GM23248 (cell line): ENCODE measurements around the gene ASCL5. TPM values are rescaled to one million over a fixed set of nuclear protein-coding genes. Genes with fewer than 3 reads are reported as not detected.

ENCODE experiments used
- DNase-seq: peaks from one replicate; pipeline ENCODE4 v3.0.0-alpha.2; 2015
- H2AFZ ChIP-seq: fragments of 200-600 bp; sonication (generic); 2 replicates; pipeline ENCODE4 v1.6.1; 2016; ENCODE audit warnings: antibody characterized with exemption
- H3F3A ChIP-seq: fragments of 200-600 bp; sonication (generic); 2 replicates; pipeline ENCODE4 v1.6.1; 2016; ENCODE audit warnings: mild to moderate bottlenecking, antibody characterized with exemption, mixed run types; ENCODE audit not compliant: insufficient read depth
- H3K27ac ChIP-seq: fragments of 200-600 bp; sonication (generic); 2 replicates; pipeline ENCODE4 v1.5.1; 2016; ENCODE audit warnings: mild to moderate bottlenecking
- H3K27me3 ChIP-seq: fragments of 200-600 bp; sonication (generic); replicated peaks from 2 replicates; pipeline ENCODE4 v1.6.1; 2016; ENCODE audit warnings: mild to moderate bottlenecking; ENCODE audit not compliant: insufficient read depth
- H3K36me3 ChIP-seq: fragments of 200-600 bp; sonication (generic); 2 replicates; pipeline ENCODE4 v1.6.1; 2016; ENCODE audit warnings: low read depth, mild to moderate bottlenecking
- H3K4me1 ChIP-seq: fragments of 200-600 bp; sonication (generic); 2 replicates; pipeline ENCODE4 v1.6.1; 2016; ENCODE audit warnings: mild to moderate bottlenecking; ENCODE audit not compliant: insufficient read depth
- H3K4me2 ChIP-seq: fragments of 200-600 bp; sonication (generic); one replicate; pipeline ENCODE4 v1.6.1; 2016; ENCODE audit warnings: mild to moderate bottlenecking; ENCODE audit not compliant: unreplicated experiment
- H3K4me3 ChIP-seq: fragments of 200-600 bp; sonication (generic); 2 replicates; pipeline ENCODE4 v1.5.1; 2016; ENCODE audit warnings: mild to moderate bottlenecking
- H3K79me2 ChIP-seq: fragments of 200-600 bp; sonication (generic); 2 replicates; pipeline ENCODE4 v1.6.1; 2016; ENCODE audit warnings: mild to moderate bottlenecking; ENCODE audit not compliant: insufficient read depth
- H3K9ac ChIP-seq: fragments of 200-600 bp; sonication (generic); 2 replicates; pipeline ENCODE4 v1.6.1; 2016; ENCODE audit warnings: mild to moderate bottlenecking
- H3K9me2 ChIP-seq: fragments of 200-600 bp; sonication (generic); 2 replicates; pipeline ENCODE4 v1.6.1; 2016; ENCODE audit warnings: mixed run types, mild to moderate bottlenecking, moderate library complexity; ENCODE audit not compliant: insufficient read depth
- H3K9me3 ChIP-seq: fragments of 200-600 bp; sonication (generic); one replicate; pipeline ENCODE4 v1.6.1; 2017; ENCODE audit warnings: low read depth
- H4K20me1 ChIP-seq: fragments of 200-600 bp; sonication (generic); 2 replicates; pipeline ENCODE4 v1.6.0; 2016; ENCODE audit not compliant: insufficient read depth
- EZH2 ChIP-seq: fragments of 200-600 bp; sonication (generic); IDR thresholded peaks from 2 replicates; pipeline ENCODE4 v1.6.1; 2018; ENCODE audit warnings: antibody characterized with exemption, mild to moderate bottlenecking; ENCODE audit not compliant: insufficient read depth, poor library complexity, severe bottlenecking
- EZH2phosphoT487 ChIP-seq: fragments of 200-600 bp; sonication (generic); IDR thresholded peaks from 2 replicates; pipeline ENCODE4 v1.6.1; 2018; ENCODE audit warnings: antibody characterized with exemption, moderate library complexity, mild to moderate bottlenecking, low read depth; ENCODE audit not compliant: insufficient read depth
- WGBS, 2 experiments: methylation state at CpG; one replicate each; pipeline ENCODE4 v1.1.6; 2015 to 2017; ENCODE audit warnings: low lambda C conversion rate in 2 of 2, low coverage in 1 of 2; ENCODE audit errors: missing lambda C conversion rate in 2 of 2; 5-methylcytosine and 5-hydroxymethylcytosine counted together
- in situ Hi-C: fragments of 300-500 bp; cut with MboI; formaldehyde crosslinking; loops from 2 replicates; pipeline ENCODE4 v1.15.0; 2020
- polyA plus RNA-seq: library from polyadenylated mRNA; unstranded; fragments of >200 nt; fragmentation: Nextera tagmentation; extraction: Ambion mirVana; gene quantifications from 2 replicates; pipeline ENCODE4 v1.2.1, GENCODE V29; 2016
- total RNA-seq: library from RNA; depleted of rRNA; stranded (reverse); fragments of >200 nt; shearing (Covaris generic); gene quantifications from 2 replicates; pipeline ENCODE4 v1.2.3, GENCODE V29; 2014

Gene ASCL5
- total and polyA plus RNA-seq, 2 experiments from 2014 or later = not detected

DNA sequence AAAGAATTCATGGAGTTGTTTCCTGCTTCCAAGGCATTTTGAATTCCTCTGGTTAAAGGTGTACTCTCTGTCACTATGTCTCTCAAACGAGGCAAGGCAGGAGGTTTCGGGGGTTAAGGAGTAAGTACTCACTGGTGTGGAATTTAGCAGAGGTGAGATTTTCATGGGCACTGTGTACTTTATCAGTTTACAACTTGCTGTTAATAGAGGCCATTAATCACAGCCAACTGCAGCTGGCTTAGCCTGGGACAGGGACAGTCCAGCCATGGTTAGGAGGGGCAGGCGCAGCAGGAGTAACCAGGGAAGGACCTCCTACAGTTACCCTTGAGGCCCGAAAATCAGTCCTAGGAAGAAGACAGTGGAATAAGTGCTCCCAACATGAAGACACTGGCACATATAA is 45.3 kb upstream of the ASCL5 start:
- Histone ChIP-seq H3F3A (peaks cover 12% of the 10 kb centered on the region; the same call in 1 of the 2 replicates), H3K4me1 (peaks cover 8% of the 10 kb centered on the region), H3K27ac (no peak overlapping the region), H3K79me2 (no peaks in the 10 kb centered on the region), H3K4me3 (no peak overlapping the region), H3K9me3 (no peaks in the 10 kb centered on the region), H3K9ac (no peak overlapping the region), H3K36me3 (no peaks in the 10 kb centered on the region), H3K9me2 (no peaks in the 10 kb centered on the region), H3K4me2 (no peak overlapping the region), H2AFZ (no peak overlapping the region), H3K27me3 (no peaks in the 10 kb centered on the region), H4K20me1 (no peaks in the 10 kb centered on the region)
- no peak for TF ChIP-seq EZH2phosphoT487
- TF ChIP-seq EZH2 = no peak
- 93 to 94% methylated on average over 4 of the region's 4 CpGs for WGBS, 2 experiments
- DNase-seq = no peak
- in situ Hi-C loops = no loop called here

GRCh38 chr1:201171063-201172036 is 44.4 kb upstream of the ASCL5 start:
- no peaks in the 10 kb centered on the region for H3K9me2 ChIP-seq
- H3K27me3 ChIP-seq = no peaks in the 10 kb centered on the region
- DNase-seq = peak; percentile 80
- TF ChIP-seq EZH2phosphoT487 (no peak), EZH2 (no peak)
- H3K4me2 ChIP-seq = peak overlapping the region; percentile 94
- H3K4me1 ChIP-seq = peaks cover 4% of the 10 kb centered on the region; the same call in 1 of the 2 replicates
- H2AFZ ChIP-seq = peak overlapping the region; percentile 96
- no peaks in the 10 kb centered on the region for H3K9me3 ChIP-seq
- in situ Hi-C loops = no loop called here
- no peaks in the 10 kb centered on the region for H4K20me1 ChIP-seq
- H3K36me3 ChIP-seq = no peaks in the 10 kb centered on the region
- peaks cover 12% of the 10 kb centered on the region; the same call in 1 of the 2 replicates for H3F3A ChIP-seq
- H3K79me2 ChIP-seq = no peaks in the 10 kb centered on the region
- H3K27ac ChIP-seq = peak overlapping the region; percentile 70
- 14 to 16% methylated on average over 47 to 48 of the region's 48 CpGs for WGBS, 2 experiments
- peak overlapping the region; percentile 89 for H3K9ac ChIP-seq
- H3K4me3 ChIP-seq = peak overlapping the region; percentile 87

GRCh38 chr1:201170533-201171062 is 43.6 kb upstream of the ASCL5 start:
- Histone ChIP-seq H3K79me2 (no peaks in the 10 kb centered on the region), H3K27ac (peak overlapping the region; percentile 70), H2AFZ (peak overlapping the region; percentile 96), H3K36me3 (no peaks in the 10 kb centered on the region), H3K4me1 (peaks cover 4% of the 10 kb centered on the region; the same call in 1 of the 2 replicates), H3F3A (peaks cover 12% of the 10 kb centered on the region; the same call in 1 of the 2 replicates), H3K9ac (peak overlapping the region; percentile 89), H4K20me1 (no peaks in the 10 kb centered on the region), H3K9me3 (no peaks in the 10 kb centered on the region), H3K4me2 (peak overlapping the region; percentile 94), H3K9me2 (no peaks in the 10 kb centered on the region), H3K27me3 (no peaks in the 10 kb centered on the region), H3K4me3 (peak overlapping the region; percentile 87)
- 1 to 2% methylated on average over 25 to 26 of the region's 26 CpGs for WGBS, 2 experiments
- in situ Hi-C loops = no loop called here
- DNase-seq = peak; percentile 97
- TF ChIP-seq EZH2 (no peak), EZH2phosphoT487 (peak; percentile 87; the same call in 1 of the 2 replicates)

DNA sequence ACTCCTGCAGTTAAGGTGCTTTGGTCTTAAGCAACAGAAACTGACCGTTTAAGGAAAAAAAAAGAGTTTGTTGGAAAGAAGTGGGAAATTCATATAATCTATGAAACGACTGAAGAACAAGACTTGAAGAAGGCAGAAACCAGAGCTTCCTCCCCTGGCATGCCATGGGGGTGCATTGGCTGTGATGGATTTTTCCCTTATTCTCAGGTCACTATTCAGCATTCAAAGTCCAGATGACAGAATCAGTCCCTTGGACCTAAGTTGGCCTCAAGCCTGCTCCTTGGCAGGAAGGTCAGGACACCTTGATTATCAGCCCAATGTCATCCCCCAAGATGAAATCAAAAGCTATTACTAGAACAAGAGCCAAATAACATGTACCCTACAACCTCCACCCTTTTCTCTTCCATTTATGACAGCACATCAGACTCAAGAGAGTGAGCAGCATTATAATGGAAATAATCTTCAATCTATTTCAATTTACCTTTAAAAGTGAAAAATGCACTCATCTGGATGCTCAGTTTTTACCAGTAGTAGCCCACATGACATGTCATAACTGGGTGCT is 43.1 kb upstream of the ASCL5 start:
- H3K9me2 ChIP-seq = no peaks in the 10 kb centered on the region
- H3K9ac ChIP-seq = peak overlapping the region; percentile 89
- no peaks in the 10 kb centered on the region for H3K27me3 ChIP-seq
- H3K79me2 ChIP-seq = no peaks in the 10 kb centered on the region
- in situ Hi-C loops = no loop called here
- peak overlapping the region; percentile 48 for H3K4me2 ChIP-seq
- no peak for DNase-seq
- H3K9me3 ChIP-seq = no peaks in the 10 kb centered on the region
- no peaks in the 10 kb centered on the region for H4K20me1 ChIP-seq
- no peaks in the 10 kb centered on the region for H3K36me3 ChIP-seq
- TF ChIP-seq EZH2 (no peak), EZH2phosphoT487 (no peak)
- peaks cover 4% of the 10 kb centered on the region; the same call in 1 of the 2 replicates for H3K4me1 ChIP-seq
- peak overlapping the region; percentile 96 for H2AFZ ChIP-seq
- 94% methylated on average over 2 of the region's 2 CpGs for WGBS, 2 experiments
- peak overlapping the region; percentile 70 for H3K27ac ChIP-seq
- peak overlapping the region; percentile 87 for H3K4me3 ChIP-seq
- peaks cover 12% of the 10 kb centered on the region; the same call in 1 of the 2 replicates for H3F3A ChIP-seq
